Tibial nerve (tissue), 4 donors: ENCODE results near the gene TPP2.

ENCODE experiments used
- CTCF ChIP-seq, 5 experiments: fragments of 200-600 bp in 3 of 5; fragments of 450-650 bp in 2 of 5; sonication (generic) in 3 of 5; IDR thresholded peaks; one replicate each; pipeline ENCODE4 v1.5.1; 2016 to 2019; ENCODE audit warnings: antibody characterized with exemption in 5 of 5, mild to moderate bottlenecking in 3 of 5, moderate library complexity in 2 of 5
- EP300 ChIP-seq, 2 donors: sonication (generic); formaldehyde crosslinking; IDR thresholded peaks; one replicate each; pipeline ENCODE4 v1.6.1; 2017; ENCODE audit warnings: antibody characterized with exemption in 2 of 2, mild to moderate bottlenecking in 1 of 2
- POLR2A ChIP-seq, 2 donors: fragments of 450-650 bp; IDR thresholded peaks; one replicate each; pipeline ENCODE4 v1.6.1; 2017; ENCODE audit warnings: antibody characterized with exemption in 2 of 2, mild to moderate bottlenecking in 2 of 2, moderate library complexity in 2 of 2

DNA sequence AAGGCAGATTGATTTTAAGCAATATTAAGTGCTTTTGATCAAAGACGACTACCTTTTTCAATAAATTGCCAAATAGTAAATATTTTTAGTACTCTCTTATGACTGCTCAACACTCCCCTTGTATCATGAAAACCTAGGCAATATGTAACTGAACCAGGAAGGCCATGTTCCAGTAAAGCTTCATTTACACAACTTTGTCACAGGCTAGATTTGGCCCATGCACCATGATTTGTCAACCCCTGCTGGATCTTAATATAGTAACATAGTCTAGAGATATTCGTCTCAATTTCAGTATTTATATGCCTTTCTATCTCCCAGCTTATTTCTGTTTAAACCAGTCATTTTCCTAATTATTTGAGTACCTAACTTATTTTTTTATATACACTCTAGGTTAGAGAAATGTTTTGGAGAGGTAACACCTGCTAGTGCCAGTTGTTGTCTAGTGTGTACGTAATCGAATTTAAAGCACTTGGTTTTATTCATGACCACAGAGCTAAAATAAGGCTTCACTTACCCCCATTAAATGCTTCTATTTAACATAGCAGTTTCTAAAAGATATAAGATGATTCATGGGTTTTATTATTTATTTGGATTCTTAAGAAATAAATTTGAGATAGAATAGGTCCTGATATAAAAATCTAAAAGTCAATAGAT lies 21.0 kb downstream of the TPP2 start:
- TF ChIP-seq CTCF (IDR thresholded peaks at IDR 0.05): no peak
- TF ChIP-seq EP300 (IDR thresholded peaks at IDR 0.05): no peak
- no peak for TF ChIP-seq POLR2A (IDR thresholded peaks at IDR 0.05)
